Prostate gland (tissue), 2 donors: ENCODE measurements around the gene OR8U1.

Experiments used
- CTCF ChIP-seq, 4 experiments: fragments of 200-600 bp in 2 of 4; fragments of 450-650 bp in 2 of 4; sonication (generic) in 2 of 4; IDR thresholded peaks; 1 replicate in 3 of 4; 2 replicates in 1 of 4; pipeline ENCODE4 v1.5.1; 2016 to 2019; ENCODE audit warnings: antibody characterized with exemption in 4 of 4, mild to moderate bottlenecking in 2 of 4, moderate library complexity in 2 of 4
- POLR2A ChIP-seq: fragments of 450-650 bp; IDR thresholded peaks from one replicate; pipeline ENCODE4 v1.6.1; 2016; ENCODE audit warnings: antibody characterized with exemption, mild to moderate bottlenecking

- TF ChIP-seq CTCF (IDR thresholded peaks at IDR 0.05) (no peak), POLR2A (no peak)
These were observed 35.4 kb downstream of the OR8U1 start for GRCh38 chr11:56410801-56411200.
